Natural killer cell treated with Interleukin-12 subunit alpha and Interleukin-12 subunit beta and Interleukin-15 and Interleukin-18, amount 100 ng/mL, for 72 hours (primary cell): ENCODE measurements around the gene ACOXL. TPM values are rescaled to one million over a fixed set of nuclear protein-coding genes. Genes with fewer than 3 reads are reported as not detected.
A peak's percentile ranks its signal among the peaks of the same experiment; 100 is the strongest.

Experiments used
- ATAC-seq, 2 donors: fragments of 150-1000 bp; cut with Tn5 transposase in 1 of 2; sonication (Bioruptor Pico), chemical (Tn5 transposase) in 1 of 2; 2 replicates each; pipeline ENCODE4 v1.10.0; 2021
- DNase-seq: peaks from one replicate; pipeline ENCODE4 v3.0.0; 2022; ENCODE audit warnings: low spot score
- H3K27ac Mint-ChIP-seq, 2 donors: 1 replicate in 1 of 2; 2 replicates in 1 of 2; pipeline ENCODE4 v1.8.0; 2022; ENCODE audit warnings: mixed read lengths in 2 of 2, mild to moderate bottlenecking in 1 of 2, moderate library complexity in 1 of 2
- H3K27me3 Mint-ChIP-seq, 2 donors: 1 replicate in 1 of 2; 2 replicates in 1 of 2; pipeline ENCODE4 v1.8.0; 2022; ENCODE audit warnings: mixed read lengths in 2 of 2
- H3K36me3 Mint-ChIP-seq: one replicate; pipeline ENCODE4 v1.8.0; 2022; ENCODE audit warnings: mixed read lengths
- H3K4me1 Mint-ChIP-seq, 2 donors: 1 replicate in 1 of 2; 2 replicates in 1 of 2; pipeline ENCODE4 v1.8.0; 2022; ENCODE audit warnings: low read depth in 2 of 2, mixed read lengths in 2 of 2, mild to moderate bottlenecking in 1 of 2
- H3K4me3 Mint-ChIP-seq: one replicate; pipeline ENCODE4 v1.8.0; 2022; ENCODE audit warnings: mixed read lengths
- H3K9me3 Mint-ChIP-seq: 2 replicates; pipeline ENCODE4 v1.8.0; 2022; ENCODE audit warnings: mixed read lengths
- total RNA-seq, 2 donors: library from RNA; stranded (reverse); gene quantifications; one replicate each; pipeline ENCODE4 v1.2.3, GENCODE V29; 2022

ACOXL gene
- total RNA-seq, 2 donors from 2014 or later: 1.4 to 2.5 TPM

- Mint-ChIP-seq H3K27me3 (peaks cover 3 to 10% of the 10 kb centered on the region in 2 donors), H3K9me3 (no peaks in the 10 kb centered on the region), H3K27ac (no peak overlapping the region), H3K36me3 (peaks cover 4% of the 10 kb centered on the region), H3K4me1 (peaks cover 4 to 9% of the 10 kb centered on the region in 2 donors), H3K4me3 (no peak overlapping the region)
- DNase-seq: no peak
- no peak for ATAC-seq
Measured at GRCh38 chr2:110977403-110977802, 245.0 kb downstream of the ACOXL start.

GRCh38 chr2:110978148-110978547 lies 245.8 kb downstream of the ACOXL start:
- DNase-seq (no peak), ATAC-seq (no peak)
- Mint-ChIP-seq H3K27ac (no peak overlapping the region), H3K4me1 (peaks cover 4 to 10% of the 10 kb centered on the region in 2 donors), H3K36me3 (peaks cover 4% of the 10 kb centered on the region), H3K27me3 (peaks cover 3 to 10% of the 10 kb centered on the region in 2 donors), H3K9me3 (no peaks in the 10 kb centered on the region), H3K4me3 (no peak overlapping the region)

- Mint-ChIP-seq H3K36me3 (peaks cover 4% of the 10 kb centered on the region), H3K4me1 (peaks cover 4 to 13% of the 10 kb centered on the region in 2 donors), H3K27ac (no peak overlapping the region), H3K9me3 (no peaks in the 10 kb centered on the region), H3K27me3 (peaks cover 3 to 10% of the 10 kb centered on the region in 2 donors), H3K4me3 (no peak overlapping the region)
- DNase-seq (no peak), ATAC-seq (no peak)
Measured at GRCh38 chr2:110978756-110979470, 246.5 kb downstream of the ACOXL start.

GRCh38 chr2:110979471-110980338 lies 247.3 kb downstream of the ACOXL start:
- DNase-seq: no peak
- Mint-ChIP-seq H3K4me3 (no peak overlapping the region), H3K36me3 (peaks cover 4% of the 10 kb centered on the region), H3K4me1 (peaks cover 4 to 13% of the 10 kb centered on the region in 2 donors), H3K27me3 (peaks cover 3 to 14% of the 10 kb centered on the region in 2 donors), H3K27ac (no peak overlapping the region), H3K9me3 (no peaks in the 10 kb centered on the region)
- ATAC-seq: no peak

- Mint-ChIP-seq H3K36me3 (peaks cover 4% of the 10 kb centered on the region), H3K27me3 (peaks cover 3 to 15% of the 10 kb centered on the region in 2 donors), H3K9me3 (no peaks in the 10 kb centered on the region), H3K4me1 (peaks cover 4 to 13% of the 10 kb centered on the region in 2 donors), H3K27ac (no peak overlapping the region), H3K4me3 (no peak overlapping the region)
- DNase-seq (no peak), ATAC-seq (no peak)
Measured at GRCh38 chr2:110980339-110981062, 248.1 kb downstream of the ACOXL start.

GRCh38 chr2:110983133-110983532 lies 250.8 kb downstream of the ACOXL start:
- H3K9me3 Mint-ChIP-seq: no peaks in the 10 kb centered on the region
- DNase-seq: no peak
- H3K4me3 Mint-ChIP-seq: no peak overlapping the region
- peaks cover 0 to 13% of the 10 kb centered on the region in 2 donors for H3K4me1 Mint-ChIP-seq
- no peak overlapping the region for H3K27ac Mint-ChIP-seq
- no peak for ATAC-seq
- H3K27me3 Mint-ChIP-seq: peaks cover 0 to 5% of the 10 kb centered on the region in 2 donors
- H3K36me3 Mint-ChIP-seq: no peaks in the 10 kb centered on the region

- H3K4me1 Mint-ChIP-seq: peaks cover 0 to 10% of the 10 kb centered on the region in 2 donors
- DNase-seq: no peak
- no peaks in the 10 kb centered on the region for H3K9me3 Mint-ChIP-seq
- no peak overlapping the region for H3K4me3 Mint-ChIP-seq
- H3K27me3 Mint-ChIP-seq: peaks cover 0 to 5% of the 10 kb centered on the region in 2 donors
- H3K36me3 Mint-ChIP-seq: no peaks in the 10 kb centered on the region
- ATAC-seq: no peak
- no peak overlapping the region for H3K27ac Mint-ChIP-seq
Measured at GRCh38 chr2:110984694-110985490, 252.5 kb downstream of the ACOXL start.

GRCh38 chr2:110990440-110990839 lies 258.1 kb downstream of the ACOXL start:
- Mint-ChIP-seq H3K36me3 (no peaks in the 10 kb centered on the region), H3K27ac (no peak overlapping the region), H3K27me3 (no peaks in the 10 kb centered on the region), H3K4me3 (no peak overlapping the region), H3K4me1 (peaks cover 18 to 27% of the 10 kb centered on the region in 2 donors), H3K9me3 (no peaks in the 10 kb centered on the region)
- ATAC-seq (no peak), DNase-seq (no peak)

GRCh38 chr2:110991911-110992310 lies 259.5 kb downstream of the ACOXL start:
- H3K4me3 Mint-ChIP-seq: no peak overlapping the region
- H3K36me3 Mint-ChIP-seq: no peaks in the 10 kb centered on the region
- no peaks in the 10 kb centered on the region for H3K27me3 Mint-ChIP-seq
- DNase-seq (no peak), ATAC-seq (no peak)
- peaks cover 18 to 27% of the 10 kb centered on the region in 2 donors for H3K4me1 Mint-ChIP-seq
- H3K27ac Mint-ChIP-seq: no peak overlapping the region
- no peaks in the 10 kb centered on the region for H3K9me3 Mint-ChIP-seq

- ATAC-seq (no peak), DNase-seq (no peak)
- Mint-ChIP-seq H3K27ac (peak overlapping the region; percentile 77 to 84), H3K4me3 (peak overlapping the region; percentile 43), H3K9me3 (no peaks in the 10 kb centered on the region), H3K36me3 (no peaks in the 10 kb centered on the region), H3K27me3 (no peaks in the 10 kb centered on the region), H3K4me1 (peaks cover 18 to 27% of the 10 kb centered on the region in 2 donors)
Measured at GRCh38 chr2:110992886-110993285, 260.5 kb downstream of the ACOXL start.

- peak overlapping the region; percentile 77 to 84 for H3K27ac Mint-ChIP-seq
- H3K4me3 Mint-ChIP-seq: peak overlapping the region; percentile 69
- H3K27me3 Mint-ChIP-seq: no peaks in the 10 kb centered on the region
- H3K9me3 Mint-ChIP-seq: no peaks in the 10 kb centered on the region
- DNase-seq: no peak
- H3K4me1 Mint-ChIP-seq: peaks cover 18 to 27% of the 10 kb centered on the region in 2 donors
- no peaks in the 10 kb centered on the region for H3K36me3 Mint-ChIP-seq
- ATAC-seq: peak; percentile 82 to 83
Measured at GRCh38 chr2:110993557-110994231, 261.3 kb downstream of the ACOXL start.

- no peaks in the 10 kb centered on the region for H3K27me3 Mint-ChIP-seq
- H3K4me1 Mint-ChIP-seq: peaks cover 18 to 32% of the 10 kb centered on the region in 2 donors
- no peaks in the 10 kb centered on the region for H3K36me3 Mint-ChIP-seq
- H3K9me3 Mint-ChIP-seq: no peaks in the 10 kb centered on the region
- H3K27ac Mint-ChIP-seq: peak overlapping the region; percentile 77 to 84
- ATAC-seq (peak; percentile 86), DNase-seq (no peak)
- H3K4me3 Mint-ChIP-seq: peak overlapping the region; percentile 69
Measured at GRCh38 chr2:110994250-110994961, 262.0 kb downstream of the ACOXL start.
